Loucy (cell line): ENCODE measurements around the gene RYR2.

Experiments used
- H2AFZ ChIP-seq: fragments of 200-600 bp; sonication (generic); 2 replicates; pipeline ENCODE4 v1.6.0; 2016; ENCODE audit warnings: antibody characterized with exemption, mild to moderate bottlenecking, low read length, moderate library complexity
- H3F3A ChIP-seq: fragments of 200-600 bp; 2 replicates; pipeline ENCODE4 v1.6.0; 2016; ENCODE audit warnings: antibody characterized with exemption, low read depth, mild to moderate bottlenecking
- H3K27me3 ChIP-seq: fragments of 200-600 bp; sonication (generic); 2 replicates; pipeline ENCODE4 v1.6.1; 2014; ENCODE audit warnings: low read length, mild to moderate bottlenecking; ENCODE audit not compliant: insufficient read depth, poor library complexity, severe bottlenecking
- H3K36me3 ChIP-seq: fragments of 200-600 bp; sonication (generic); 2 replicates; pipeline ENCODE4 v1.6.1; 2016; ENCODE audit warnings: low read length; ENCODE audit not compliant: insufficient read depth
- H3K4me1 ChIP-seq: fragments of 200-600 bp; sonication (generic); 2 replicates; pipeline ENCODE4 v1.5.1; 2014; ENCODE audit warnings: low read length, mild to moderate bottlenecking; ENCODE audit not compliant: insufficient read depth, poor library complexity, severe bottlenecking
- H3K4me2 ChIP-seq: fragments of 200-600 bp; sonication (generic); 2 replicates; pipeline ENCODE4 v1.6.0; 2014; ENCODE audit warnings: antibody characterized with exemption, low read length, low read depth, mild to moderate bottlenecking; ENCODE audit not compliant: poor library complexity, severe bottlenecking
- H3K4me3 ChIP-seq: fragments of 200-600 bp; sonication (generic); 2 replicates; pipeline ENCODE4 v1.5.1; 2014; ENCODE audit warnings: low read length, mild to moderate bottlenecking, mixed read lengths; ENCODE audit not compliant: poor library complexity, severe bottlenecking
- H3K79me2 ChIP-seq: fragments of 200-600 bp; sonication (generic); 2 replicates; pipeline ENCODE4 v1.6.1; 2014; ENCODE audit warnings: low read length; ENCODE audit not compliant: insufficient read depth
- H3K9ac ChIP-seq: fragments of 200-600 bp; sonication (generic); 2 replicates; pipeline ENCODE4 v1.6.0; 2014; ENCODE audit warnings: mild to moderate bottlenecking, low read depth, low read length, moderate library complexity; ENCODE audit not compliant: poor library complexity, severe bottlenecking
- H3K9me2 ChIP-seq: fragments of 200-600 bp; sonication (generic); replicated peaks from 2 replicates; pipeline ENCODE4 v1.6.1; 2016; ENCODE audit warnings: low read depth, low read length, mixed read lengths
- H3K9me3 ChIP-seq: fragments of 200-600 bp; sonication (generic); 2 replicates; pipeline ENCODE4 v1.6.1; 2014; ENCODE audit warnings: mild to moderate bottlenecking, antibody characterized with exemption, low read length, low read depth; ENCODE audit not compliant: insufficient read depth
- H4K20me1 ChIP-seq: fragments of 200-600 bp; sonication (generic); 2 replicates; pipeline ENCODE4 v1.6.0; 2014; ENCODE audit warnings: antibody characterized with exemption, low read length, mild to moderate bottlenecking; ENCODE audit not compliant: insufficient read depth, poor library complexity, severe bottlenecking
- EZH2phosphoT487 ChIP-seq: fragments of 200-600 bp; IDR thresholded peaks from 2 replicates; pipeline ENCODE4 v1.6.1; 2018; ENCODE audit warnings: antibody characterized with exemption, mild to moderate bottlenecking, moderate library complexity, borderline replicate concordance
- TF ChIP-seq, protein P1 (sequence below): fragments of 200-600 bp; sonication (generic); conservative IDR thresholded peaks from 2 replicates; pipeline ENCODE4 v1.5.1; 2014; ENCODE audit warnings: mild to moderate bottlenecking, antibody characterized with exemption, low read length

RYR2 gene

DNA sequence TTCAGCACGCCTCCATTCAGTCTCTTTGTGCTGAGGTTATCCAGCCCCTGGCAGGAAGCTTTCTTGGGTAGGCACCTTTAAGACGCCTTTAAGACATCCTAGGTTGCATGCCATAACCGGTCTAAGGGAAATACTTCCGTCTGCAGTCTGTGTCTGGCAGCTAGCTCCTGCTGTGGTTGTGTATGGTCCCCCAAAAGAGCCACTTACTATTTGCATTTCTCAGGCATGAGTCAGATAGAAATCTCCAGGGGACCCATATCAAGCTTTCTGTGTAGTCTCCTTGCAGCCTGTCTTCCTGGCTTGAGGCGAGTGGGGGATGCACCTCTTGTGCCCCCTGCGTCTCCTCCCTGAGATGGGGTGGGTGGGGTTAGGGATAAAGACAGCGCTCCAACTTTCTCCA is 10.0 kb upstream of the RYR2 start:
- Histone ChIP-seq H2AFZ (no peak overlapping the region), H3K27me3 (no peaks in the 10 kb centered on the region), H4K20me1 (no peaks in the 10 kb centered on the region)

GRCh38 chr1:237033061-237033460 is 8.9 kb upstream of the RYR2 start:
- no peaks in the 10 kb centered on the region for H3K4me1 ChIP-seq
- H3K9ac ChIP-seq: no peak overlapping the region
- no peak overlapping the region for H3K4me2 ChIP-seq
- H3F3A ChIP-seq: no peaks in the 10 kb centered on the region
- H3K9me2 ChIP-seq: no peaks in the 10 kb centered on the region
- H3K4me3 ChIP-seq: no peak overlapping the region
- H4K20me1 ChIP-seq: no peaks in the 10 kb centered on the region
- no peaks in the 10 kb centered on the region for H3K27me3 ChIP-seq
- H3K36me3 ChIP-seq: no peaks in the 10 kb centered on the region
- no peak overlapping the region for H2AFZ ChIP-seq
- TF ChIP-seq, protein P1, sequence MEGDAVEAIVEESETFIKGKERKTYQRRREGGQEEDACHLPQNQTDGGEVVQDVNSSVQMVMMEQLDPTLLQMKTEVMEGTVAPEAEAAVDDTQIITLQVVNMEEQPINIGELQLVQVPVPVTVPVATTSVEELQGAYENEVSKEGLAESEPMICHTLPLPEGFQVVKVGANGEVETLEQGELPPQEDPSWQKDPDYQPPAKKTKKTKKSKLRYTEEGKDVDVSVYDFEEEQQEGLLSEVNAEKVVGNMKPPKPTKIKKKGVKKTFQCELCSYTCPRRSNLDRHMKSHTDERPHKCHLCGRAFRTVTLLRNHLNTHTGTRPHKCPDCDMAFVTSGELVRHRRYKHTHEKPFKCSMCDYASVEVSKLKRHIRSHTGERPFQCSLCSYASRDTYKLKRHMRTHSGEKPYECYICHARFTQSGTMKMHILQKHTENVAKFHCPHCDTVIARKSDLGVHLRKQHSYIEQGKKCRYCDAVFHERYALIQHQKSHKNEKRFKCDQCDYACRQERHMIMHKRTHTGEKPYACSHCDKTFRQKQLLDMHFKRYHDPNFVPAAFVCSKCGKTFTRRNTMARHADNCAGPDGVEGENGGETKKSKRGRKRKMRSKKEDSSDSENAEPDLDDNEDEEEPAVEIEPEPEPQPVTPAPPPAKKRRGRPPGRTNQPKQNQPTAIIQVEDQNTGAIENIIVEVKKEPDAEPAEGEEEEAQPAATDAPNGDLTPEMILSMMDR: no peak
- TF ChIP-seq EZH2phosphoT487: no peak
- no peaks in the 10 kb centered on the region for H3K79me2 ChIP-seq
- H3K9me3 ChIP-seq: no peaks in the 10 kb centered on the region

More for the DNA sequence above, 10.0 kb upstream of the RYR2 start:
- Histone ChIP-seq H3K9ac (no peak overlapping the region), H3K9me3 (no peaks in the 10 kb centered on the region), H3K4me1 (no peaks in the 10 kb centered on the region), H3K36me3 (no peaks in the 10 kb centered on the region), H3K9me2 (no peaks in the 10 kb centered on the region), H3F3A (no peaks in the 10 kb centered on the region), H3K4me3 (no peak overlapping the region), H3K4me2 (no peak overlapping the region), H3K79me2 (no peaks in the 10 kb centered on the region)
- TF ChIP-seq, protein P1: no peak
- no peak for TF ChIP-seq EZH2phosphoT487

GRCh38 chr1:237033804-237034203 is 8.2 kb upstream of the RYR2 start:
- no peak overlapping the region for H3K9ac ChIP-seq
- H2AFZ ChIP-seq: no peak overlapping the region
- H3K9me2 ChIP-seq: no peaks in the 10 kb centered on the region
- H3K4me2 ChIP-seq: no peak overlapping the region
- H3K4me3 ChIP-seq: no peak overlapping the region
- H3F3A ChIP-seq: no peaks in the 10 kb centered on the region
- no peaks in the 10 kb centered on the region for H3K79me2 ChIP-seq
- no peaks in the 10 kb centered on the region for H3K9me3 ChIP-seq
- H4K20me1 ChIP-seq: no peaks in the 10 kb centered on the region
- no peaks in the 10 kb centered on the region for H3K36me3 ChIP-seq
- no peaks in the 10 kb centered on the region for H3K27me3 ChIP-seq
- no peaks in the 10 kb centered on the region for H3K4me1 ChIP-seq
- TF ChIP-seq, protein P1: no peak
